ENCODE measurements around the gene GABRB2. TPM values are rescaled to one million over a fixed set of nuclear protein-coding genes. Genes with fewer than 3 reads are reported as not detected.

The GABRB2 gene
- total and polyA plus RNA-seq, 4 donors = 0.08 TPM; not detected in 3

DNA sequence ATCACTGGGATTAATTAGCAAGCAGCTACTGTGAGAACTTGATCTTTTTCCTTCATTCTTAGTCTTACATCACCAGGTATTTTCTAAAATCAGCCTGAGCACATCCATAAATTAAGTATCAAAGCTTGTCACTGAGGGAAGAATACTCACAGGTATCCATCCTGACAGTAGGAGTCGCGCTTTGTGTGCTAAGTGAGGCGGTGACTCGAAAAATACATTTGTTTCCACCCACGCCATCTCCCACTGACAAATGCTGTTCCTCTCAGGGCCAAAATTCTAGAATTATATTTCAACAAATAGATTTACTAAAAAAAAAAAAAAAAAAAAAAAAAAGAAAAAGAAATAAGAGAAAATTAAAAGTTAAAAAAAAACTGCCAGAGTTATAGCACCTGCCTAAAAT lies 34.1 kb upstream of the GABRB2 start:
- TF ChIP-seq EGR1 (IDR thresholded peaks at IDR 0.05; ENCODE audit: low read depth in 2 of 2) (no peak), FOXA2 (IDR thresholded peaks at IDR 0.05) (no peak), FOXA1 (IDR thresholded peaks at IDR 0.05) (no peak), SP1 (IDR thresholded peaks at IDR 0.05) (no peak), HNF4G (IDR thresholded peaks at IDR 0.05) (no peak), RAD21 (IDR thresholded peaks at IDR 0.05) (no peak), GABPA (IDR thresholded peaks at IDR 0.05 in 1 of 2, conservative IDR thresholded peaks at IDR 0.05 in 1 of 2) (no peak)
- TF ChIP-seq, protein P1, sequence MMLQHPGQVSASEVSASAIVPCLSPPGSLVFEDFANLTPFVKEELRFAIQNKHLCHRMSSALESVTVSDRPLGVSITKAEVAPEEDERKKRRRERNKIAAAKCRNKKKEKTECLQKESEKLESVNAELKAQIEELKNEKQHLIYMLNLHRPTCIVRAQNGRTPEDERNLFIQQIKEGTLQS (IDR thresholded peaks at IDR 0.05) = no peak
- TF ChIP-seq, protein P2, sequence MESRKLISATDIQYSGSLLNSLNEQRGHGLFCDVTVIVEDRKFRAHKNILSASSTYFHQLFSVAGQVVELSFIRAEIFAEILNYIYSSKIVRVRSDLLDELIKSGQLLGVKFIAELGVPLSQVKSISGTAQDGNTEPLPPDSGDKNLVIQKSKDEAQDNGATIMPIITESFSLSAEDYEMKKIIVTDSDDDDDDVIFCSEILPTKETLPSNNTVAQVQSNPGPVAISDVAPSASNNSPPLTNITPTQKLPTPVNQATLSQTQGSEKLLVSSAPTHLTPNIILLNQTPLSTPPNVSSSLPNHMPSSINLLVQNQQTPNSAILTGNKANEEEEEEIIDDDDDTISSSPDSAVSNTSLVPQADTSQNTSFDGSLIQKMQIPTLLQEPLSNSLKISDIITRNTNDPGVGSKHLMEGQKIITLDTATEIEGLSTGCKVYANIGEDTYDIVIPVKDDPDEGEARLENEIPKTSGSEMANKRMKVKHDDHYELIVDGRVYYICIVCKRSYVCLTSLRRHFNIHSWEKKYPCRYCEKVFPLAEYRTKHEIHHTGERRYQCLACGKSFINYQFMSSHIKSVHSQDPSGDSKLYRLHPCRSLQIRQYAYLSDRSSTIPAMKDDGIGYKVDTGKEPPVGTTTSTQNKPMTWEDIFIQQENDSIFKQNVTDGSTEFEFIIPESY (IDR thresholded peaks at IDR 0.05) = no peak
- Histone ChIP-seq H3K9me3 (ENCODE audit: control insufficient read depth in 4 of 4, low read length in 3 of 4) (peaks cover 0 to 2% (median 0%) of the 10 kb centered on the region in 4 donors), H3K36me3 (ENCODE audit: control insufficient read depth in 4 of 4, insufficient read depth in 3 of 4, low read depth in 1 of 4, low read length in 3 of 4) (no peaks in the 10 kb centered on the region), H3K4me3 (ENCODE audit: low read depth in 1 of 3, low read length in 3 of 3) (no peak overlapping the region), H3K27me3 (ENCODE audit: control insufficient read depth in 4 of 4, insufficient read depth in 4 of 4, low read length in 3 of 4) (no peaks in the 10 kb centered on the region), H3K4me1 (ENCODE audit: control insufficient read depth in 4 of 4, insufficient read depth in 4 of 4, low read length in 3 of 4) (no peaks in the 10 kb centered on the region), H3K9ac (ENCODE audit: low read depth in 1 of 2, low read length in 2 of 2) (no peak overlapping the region), H3K27ac (ENCODE audit: low read depth in 1 of 2, low read length in 2 of 2) (no peak overlapping the region)
- no peak for DNase-seq (ENCODE audit: low spot score)
- WGBS = 87% methylated on average over 5 of the region's 5 CpGs

DNA sequence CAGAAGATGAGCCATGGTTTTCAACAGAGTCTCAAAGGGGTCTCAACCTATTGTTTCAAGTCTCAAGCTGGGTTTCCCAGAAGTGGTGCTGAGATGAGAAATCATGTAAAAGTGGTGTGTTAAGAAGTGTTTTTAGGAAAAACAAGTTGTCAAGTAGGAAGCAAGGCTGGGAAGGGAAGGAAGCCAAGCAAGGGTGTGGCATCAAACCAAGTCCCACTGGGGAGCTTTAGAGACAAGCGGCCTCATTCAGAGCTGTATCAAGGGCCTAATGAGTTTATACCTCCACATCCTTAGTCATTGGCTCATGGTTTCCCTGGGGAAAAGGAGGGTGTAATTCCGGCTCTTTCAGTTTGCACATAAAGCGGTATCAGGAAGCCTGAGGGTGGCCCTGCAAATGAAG lies 26.4 kb upstream of the GABRB2 start:
- H3K4me3 ChIP-seq (ENCODE audit: low read depth in 1 of 3, low read length in 3 of 3) = no peak overlapping the region
- H3K27me3 ChIP-seq (ENCODE audit: control insufficient read depth in 4 of 4, insufficient read depth in 4 of 4, low read length in 3 of 4) = no peaks in the 10 kb centered on the region
- H3K9me3 ChIP-seq (ENCODE audit: control insufficient read depth in 4 of 4, low read length in 3 of 4) = no peaks in the 10 kb centered on the region
- H3K9ac ChIP-seq (ENCODE audit: low read depth in 1 of 2, low read length in 2 of 2) = no peak overlapping the region
- no peaks in the 10 kb centered on the region for H3K4me1 ChIP-seq (ENCODE audit: control insufficient read depth in 4 of 4, insufficient read depth in 4 of 4, low read length in 3 of 4)
- 78% methylated on average over 3 of the region's 3 CpGs for WGBS
- TF ChIP-seq YY1 (IDR thresholded peaks at IDR 0.05) = no peak
- TF ChIP-seq NR2F2 (IDR thresholded peaks at IDR 0.05) = no peak
- TF ChIP-seq SP1 (IDR thresholded peaks at IDR 0.05) = no peak
- TF ChIP-seq FOXA2 (IDR thresholded peaks at IDR 0.05) = no peak
- no peak for TF ChIP-seq TAF1 (conservative IDR thresholded peaks at IDR 0.05)
- no peak for TF ChIP-seq RAD21 (IDR thresholded peaks at IDR 0.05)
- no peak for TF ChIP-seq JUND (IDR thresholded peaks at IDR 0.05)
- no peak for TF ChIP-seq RXRA (IDR thresholded peaks at IDR 0.05)
- TF ChIP-seq, protein P2 (IDR thresholded peaks at IDR 0.05) = no peak
- TF ChIP-seq HNF4G (IDR thresholded peaks at IDR 0.05) = no peak
- TF ChIP-seq, protein P3, sequence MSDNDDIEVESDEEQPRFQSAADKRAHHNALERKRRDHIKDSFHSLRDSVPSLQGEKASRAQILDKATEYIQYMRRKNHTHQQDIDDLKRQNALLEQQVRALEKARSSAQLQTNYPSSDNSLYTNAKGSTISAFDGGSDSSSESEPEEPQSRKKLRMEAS (IDR thresholded peaks at IDR 0.05) = no peak
- TF ChIP-seq HNF4A (conservative IDR thresholded peaks at IDR 0.05) = no peak
- no peak for TF ChIP-seq GABPA (IDR thresholded peaks at IDR 0.05 in 1 of 2, conservative IDR thresholded peaks at IDR 0.05 in 1 of 2)
- no peak for TF ChIP-seq FOXA1 (IDR thresholded peaks at IDR 0.05)
- TF ChIP-seq, protein P4, sequence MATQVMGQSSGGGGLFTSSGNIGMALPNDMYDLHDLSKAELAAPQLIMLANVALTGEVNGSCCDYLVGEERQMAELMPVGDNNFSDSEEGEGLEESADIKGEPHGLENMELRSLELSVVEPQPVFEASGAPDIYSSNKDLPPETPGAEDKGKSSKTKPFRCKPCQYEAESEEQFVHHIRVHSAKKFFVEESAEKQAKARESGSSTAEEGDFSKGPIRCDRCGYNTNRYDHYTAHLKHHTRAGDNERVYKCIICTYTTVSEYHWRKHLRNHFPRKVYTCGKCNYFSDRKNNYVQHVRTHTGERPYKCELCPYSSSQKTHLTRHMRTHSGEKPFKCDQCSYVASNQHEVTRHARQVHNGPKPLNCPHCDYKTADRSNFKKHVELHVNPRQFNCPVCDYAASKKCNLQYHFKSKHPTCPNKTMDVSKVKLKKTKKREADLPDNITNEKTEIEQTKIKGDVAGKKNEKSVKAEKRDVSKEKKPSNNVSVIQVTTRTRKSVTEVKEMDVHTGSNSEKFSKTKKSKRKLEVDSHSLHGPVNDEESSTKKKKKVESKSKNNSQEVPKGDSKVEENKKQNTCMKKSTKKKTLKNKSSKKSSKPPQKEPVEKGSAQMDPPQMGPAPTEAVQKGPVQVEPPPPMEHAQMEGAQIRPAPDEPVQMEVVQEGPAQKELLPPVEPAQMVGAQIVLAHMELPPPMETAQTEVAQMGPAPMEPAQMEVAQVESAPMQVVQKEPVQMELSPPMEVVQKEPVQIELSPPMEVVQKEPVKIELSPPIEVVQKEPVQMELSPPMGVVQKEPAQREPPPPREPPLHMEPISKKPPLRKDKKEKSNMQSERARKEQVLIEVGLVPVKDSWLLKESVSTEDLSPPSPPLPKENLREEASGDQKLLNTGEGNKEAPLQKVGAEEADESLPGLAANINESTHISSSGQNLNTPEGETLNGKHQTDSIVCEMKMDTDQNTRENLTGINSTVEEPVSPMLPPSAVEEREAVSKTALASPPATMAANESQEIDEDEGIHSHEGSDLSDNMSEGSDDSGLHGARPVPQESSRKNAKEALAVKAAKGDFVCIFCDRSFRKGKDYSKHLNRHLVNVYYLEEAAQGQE (IDR thresholded peaks at IDR 0.05) = no peak
- no peak for TF ChIP-seq EGR1 (IDR thresholded peaks at IDR 0.05; ENCODE audit: low read depth in 2 of 2)
- TF ChIP-seq, protein P1 (IDR thresholded peaks at IDR 0.05) = no peak
- TF ChIP-seq, protein P5, sequence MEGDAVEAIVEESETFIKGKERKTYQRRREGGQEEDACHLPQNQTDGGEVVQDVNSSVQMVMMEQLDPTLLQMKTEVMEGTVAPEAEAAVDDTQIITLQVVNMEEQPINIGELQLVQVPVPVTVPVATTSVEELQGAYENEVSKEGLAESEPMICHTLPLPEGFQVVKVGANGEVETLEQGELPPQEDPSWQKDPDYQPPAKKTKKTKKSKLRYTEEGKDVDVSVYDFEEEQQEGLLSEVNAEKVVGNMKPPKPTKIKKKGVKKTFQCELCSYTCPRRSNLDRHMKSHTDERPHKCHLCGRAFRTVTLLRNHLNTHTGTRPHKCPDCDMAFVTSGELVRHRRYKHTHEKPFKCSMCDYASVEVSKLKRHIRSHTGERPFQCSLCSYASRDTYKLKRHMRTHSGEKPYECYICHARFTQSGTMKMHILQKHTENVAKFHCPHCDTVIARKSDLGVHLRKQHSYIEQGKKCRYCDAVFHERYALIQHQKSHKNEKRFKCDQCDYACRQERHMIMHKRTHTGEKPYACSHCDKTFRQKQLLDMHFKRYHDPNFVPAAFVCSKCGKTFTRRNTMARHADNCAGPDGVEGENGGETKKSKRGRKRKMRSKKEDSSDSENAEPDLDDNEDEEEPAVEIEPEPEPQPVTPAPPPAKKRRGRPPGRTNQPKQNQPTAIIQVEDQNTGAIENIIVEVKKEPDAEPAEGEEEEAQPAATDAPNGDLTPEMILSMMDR (IDR thresholded peaks at IDR 0.05; ENCODE audit: low read depth, low read length, missing input control) = no peak
- no peak for DNase-seq (ENCODE audit: low spot score)
- H3K27ac ChIP-seq (ENCODE audit: low read depth in 1 of 2, low read length in 2 of 2) = no peak overlapping the region
- no peaks in the 10 kb centered on the region for H3K36me3 ChIP-seq (ENCODE audit: control insufficient read depth in 4 of 4, insufficient read depth in 3 of 4, low read depth in 1 of 4, low read length in 3 of 4)

All from liver (tissue), 9 donors.